ENCODE data around the gene PTPN23.

- TF ChIP-seq CTCF (IDR thresholded peaks at IDR 0.05) (no peak), POLR2A (IDR thresholded peaks at IDR 0.05) (no peak)
Measured at GRCh38 chr3:47416041-47416440, 35.2 kb downstream of the PTPN23 start.

Measured in heart left ventricle (tissue), 13 donors.